ENCODE results near the gene L3MBTL3.
"Not testable (repeated sequence)": the region's sequence is repeated elsewhere in the genome, so short reads cannot be mapped to it uniquely, and the experiment has no call there.

The L3MBTL3 gene

DNA sequence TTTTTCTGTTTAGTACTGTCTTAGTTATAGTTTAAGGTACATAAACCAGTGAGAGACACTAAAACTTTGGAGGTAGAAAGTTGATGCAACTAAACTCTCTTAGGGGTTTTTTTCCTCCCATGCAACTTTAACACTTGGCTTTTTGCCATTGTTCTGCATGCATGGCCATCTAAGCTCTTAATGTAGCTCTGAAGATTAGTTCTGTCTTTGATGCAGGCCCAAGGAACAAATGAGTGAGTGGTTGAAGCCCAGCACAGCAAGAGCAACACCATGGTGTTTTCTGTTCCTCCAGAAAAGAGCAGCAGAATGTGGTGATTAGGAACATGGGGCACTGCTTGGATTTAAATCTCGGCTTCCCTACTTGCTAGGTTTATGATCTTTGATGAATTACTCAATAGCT lies 89.3 kb downstream of the L3MBTL3 start:
- H3K27ac ChIP-seq = no peak overlapping the region
- TF ChIP-seq, protein P1, sequence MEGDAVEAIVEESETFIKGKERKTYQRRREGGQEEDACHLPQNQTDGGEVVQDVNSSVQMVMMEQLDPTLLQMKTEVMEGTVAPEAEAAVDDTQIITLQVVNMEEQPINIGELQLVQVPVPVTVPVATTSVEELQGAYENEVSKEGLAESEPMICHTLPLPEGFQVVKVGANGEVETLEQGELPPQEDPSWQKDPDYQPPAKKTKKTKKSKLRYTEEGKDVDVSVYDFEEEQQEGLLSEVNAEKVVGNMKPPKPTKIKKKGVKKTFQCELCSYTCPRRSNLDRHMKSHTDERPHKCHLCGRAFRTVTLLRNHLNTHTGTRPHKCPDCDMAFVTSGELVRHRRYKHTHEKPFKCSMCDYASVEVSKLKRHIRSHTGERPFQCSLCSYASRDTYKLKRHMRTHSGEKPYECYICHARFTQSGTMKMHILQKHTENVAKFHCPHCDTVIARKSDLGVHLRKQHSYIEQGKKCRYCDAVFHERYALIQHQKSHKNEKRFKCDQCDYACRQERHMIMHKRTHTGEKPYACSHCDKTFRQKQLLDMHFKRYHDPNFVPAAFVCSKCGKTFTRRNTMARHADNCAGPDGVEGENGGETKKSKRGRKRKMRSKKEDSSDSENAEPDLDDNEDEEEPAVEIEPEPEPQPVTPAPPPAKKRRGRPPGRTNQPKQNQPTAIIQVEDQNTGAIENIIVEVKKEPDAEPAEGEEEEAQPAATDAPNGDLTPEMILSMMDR (conservative IDR thresholded peaks at IDR 0.05) = no peak

DNA sequence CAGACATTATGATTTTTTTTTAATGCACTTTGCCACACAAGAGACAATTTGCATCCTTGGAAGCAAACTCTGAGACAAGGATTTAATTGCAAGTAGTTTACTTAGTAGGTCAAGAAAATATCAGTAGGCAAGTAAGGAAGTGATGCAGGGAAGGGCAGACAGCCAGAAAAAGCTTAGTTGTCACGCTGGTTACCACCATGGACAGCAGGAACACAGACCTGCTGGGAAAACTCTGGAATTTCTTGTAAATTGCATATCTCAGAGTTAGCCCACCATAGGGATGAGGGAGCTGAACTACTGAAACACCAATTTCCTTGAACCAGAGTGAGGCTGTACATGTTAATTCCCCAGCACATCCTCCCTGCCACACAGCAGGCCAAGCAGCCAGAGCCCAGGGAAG lies 92.7 kb downstream of the L3MBTL3 start:
- H3K27ac ChIP-seq = no peak overlapping the region
- TF ChIP-seq, protein P1 (conservative IDR thresholded peaks at IDR 0.05) = no peak

DNA sequence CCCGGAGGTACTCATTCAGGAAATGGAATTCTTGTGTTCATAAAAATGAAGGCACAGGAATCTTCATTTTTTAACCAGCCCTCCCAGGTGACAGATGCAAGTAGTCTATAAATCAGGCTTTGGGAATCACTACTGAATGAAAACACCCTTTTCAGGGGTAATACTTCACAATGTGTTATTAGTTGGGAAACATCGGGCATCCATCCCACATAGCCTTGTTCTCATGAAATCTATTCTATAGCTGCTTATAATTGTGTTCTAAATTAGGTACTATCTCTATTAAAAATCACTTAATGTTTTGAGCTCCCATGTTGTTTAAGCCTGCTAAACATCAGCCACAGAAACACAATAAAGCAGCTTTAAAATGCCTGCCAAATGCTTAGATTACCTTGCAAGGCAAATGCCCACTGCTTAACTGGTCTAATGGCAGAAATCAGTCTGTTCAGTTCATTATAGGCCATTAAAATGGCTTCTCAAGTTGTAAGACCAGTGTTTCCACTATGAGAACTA lies 94.9 kb downstream of the L3MBTL3 start:
- no peak overlapping the region for H3K27ac ChIP-seq
- TF ChIP-seq, protein P1 (conservative IDR thresholded peaks at IDR 0.05) = no peak

DNA sequence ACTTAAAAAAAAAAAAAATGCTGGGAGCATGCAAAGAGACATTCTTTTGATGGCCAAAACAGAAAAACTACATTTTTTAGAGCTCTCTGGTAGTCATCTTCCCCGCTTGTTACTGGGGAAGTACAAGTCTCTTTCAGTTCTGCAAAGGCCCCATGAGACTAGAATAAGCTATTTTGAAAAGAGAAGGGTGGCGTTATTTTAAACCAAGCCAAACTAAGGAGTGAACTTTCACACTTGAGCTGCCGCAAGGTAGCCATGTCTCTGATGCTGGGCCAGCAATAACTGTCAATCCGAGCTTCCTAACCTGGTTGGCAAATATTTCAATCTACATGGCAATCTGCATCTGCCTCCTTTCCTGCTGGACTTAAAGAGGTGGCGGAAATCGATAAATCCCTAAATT lies 96.7 kb downstream of the L3MBTL3 start:
- no peak overlapping the region for H3K27ac ChIP-seq
- TF ChIP-seq, protein P1 (conservative IDR thresholded peaks at IDR 0.05) = no peak

DNA sequence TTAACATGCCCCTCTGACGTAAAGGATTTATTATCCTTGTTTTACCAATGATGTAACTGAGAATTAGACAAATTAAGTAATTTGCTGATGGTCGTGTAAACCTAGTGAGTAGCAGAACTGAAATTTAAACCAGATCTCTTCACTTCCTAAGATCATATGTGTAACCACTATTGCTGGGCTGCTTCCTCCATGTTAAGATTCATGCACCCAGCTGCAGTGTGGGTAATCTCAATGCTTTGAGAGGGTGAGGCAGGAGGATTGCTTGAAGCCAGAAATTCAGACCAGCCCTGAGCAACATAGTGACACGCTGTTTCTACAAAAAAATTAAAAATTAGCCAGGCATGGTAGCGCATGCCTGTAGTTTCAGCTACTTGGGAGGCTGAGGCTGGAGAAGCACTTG lies 97.9 kb downstream of the L3MBTL3 start:
- TF ChIP-seq, protein P1 (conservative IDR thresholded peaks at IDR 0.05) = no peak
- H3K27ac ChIP-seq = no peak overlapping the region

DNA sequence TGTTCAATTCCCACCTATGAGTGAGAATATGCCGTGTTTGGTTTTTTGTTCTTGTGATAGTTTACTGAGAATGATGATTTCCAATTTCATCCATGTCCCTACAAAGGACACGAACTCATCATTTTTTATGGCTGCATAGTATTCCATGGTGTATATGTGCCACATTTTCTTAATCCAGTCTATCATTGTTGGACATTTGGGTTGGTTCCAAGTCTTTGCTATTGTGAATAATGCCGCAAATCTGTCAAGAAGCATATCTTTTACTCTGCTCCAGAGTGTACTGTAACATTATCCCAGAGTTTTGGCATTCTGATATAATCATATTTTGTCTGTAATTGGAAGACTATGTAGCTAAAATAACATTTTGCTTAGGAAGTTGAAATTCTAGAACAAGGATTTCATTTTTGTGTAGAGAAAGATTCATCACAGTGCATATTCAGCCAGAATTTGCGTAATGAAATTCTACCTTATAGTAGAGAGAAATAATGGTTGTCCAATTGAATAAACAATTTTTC lies 98.9 kb downstream of the L3MBTL3 start:
- H3K27ac ChIP-seq = not testable (repeated sequence)

DNA sequence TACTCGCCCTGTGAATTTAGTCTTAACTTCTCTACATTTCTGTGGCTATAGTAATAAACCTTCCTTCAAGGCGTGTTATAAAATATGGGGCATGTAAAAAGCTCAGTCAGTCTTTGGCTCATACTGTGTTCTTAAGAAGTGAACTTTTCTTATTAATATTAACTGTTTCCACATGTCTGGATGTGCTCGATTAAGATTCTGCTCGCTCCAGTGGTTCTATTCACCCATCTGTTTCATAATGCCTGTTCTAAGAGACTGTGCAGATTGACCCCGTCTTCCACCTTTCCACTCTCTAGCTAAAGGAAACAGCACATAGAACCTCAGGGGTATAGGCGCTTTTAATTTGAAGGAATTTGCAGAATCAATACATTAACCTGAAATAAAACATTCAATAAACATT lies 99.9 kb downstream of the L3MBTL3 start:
- no peak overlapping the region for H3K27ac ChIP-seq

DNA sequence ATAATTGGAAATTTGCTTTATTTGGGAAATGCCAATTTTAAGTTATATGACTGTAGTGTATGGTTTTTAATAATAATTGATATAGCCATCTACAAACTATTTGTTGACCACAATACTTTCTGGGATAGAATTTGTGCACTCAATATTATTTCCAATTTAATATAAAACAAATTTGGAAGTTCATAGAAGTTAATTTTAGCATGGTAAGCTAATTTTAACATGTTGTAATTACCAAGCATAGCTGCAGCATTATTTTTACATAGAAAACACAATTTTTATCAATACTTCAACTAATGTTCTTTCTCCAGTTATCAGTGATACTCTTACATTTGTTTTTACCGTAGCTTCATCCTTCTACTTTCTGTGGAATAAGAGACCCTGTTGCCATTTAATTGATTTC lies 100.8 kb downstream of the L3MBTL3 start:
- H3K27ac ChIP-seq = no peak overlapping the region
- TF ChIP-seq, protein P1 (conservative IDR thresholded peaks at IDR 0.05) = no peak

More for the DNA sequence above, 99.9 kb downstream of the L3MBTL3 start:
- TF ChIP-seq, protein P1 (conservative IDR thresholded peaks at IDR 0.05) = no peak
